CD4-positive, alpha-beta memory T cell (primary cell): Measurements from ENCODE around the gene RASGRP2. TPM values are rescaled to one million over a fixed set of nuclear protein-coding genes. Genes with fewer than 3 reads are reported as not detected.

Experiments used
- CTCF ChIA-PET: fragments of 350-600 bp; sonication (Branson Sonifier 250); formaldehyde crosslinking; loops from one replicate; lab custom pipeline; 2021; ENCODE audit warnings: inconsistent platforms; ENCODE audit not compliant: partially characterized antibody; lab: Charles Lee
- POLR2A ChIA-PET: fragments of 350-600 bp; sonication (Branson Sonifier 250); formaldehyde crosslinking; loops from one replicate; lab custom pipeline; 2021; ENCODE audit not compliant: partially characterized antibody; lab: Charles Lee
- DNase-seq, 5 donors: peaks; one replicate each; pipeline versions ENCODE4 v3.0.0 to v3.0.0-alpha.2; 2020 to 2022; ENCODE audit warnings: mixed read lengths in 1 of 5
- H3K27ac ChIP-seq: one replicate; pipeline ENCODE4 v1.7.0; 2013; ENCODE audit warnings: low read depth, low read length
- H3K27me3 ChIP-seq: 2 replicates; pipeline ENCODE4 v1.7.0; 2013; ENCODE audit warnings: mild to moderate bottlenecking, low read length, moderate library complexity; ENCODE audit not compliant: insufficient read depth
- H3K36me3 ChIP-seq: 2 replicates; pipeline ENCODE4 v1.7.0; 2013; ENCODE audit warnings: mild to moderate bottlenecking, low read length, moderate library complexity; ENCODE audit not compliant: insufficient read depth
- H3K4me1 ChIP-seq: 2 replicates; pipeline ENCODE4 v1.7.0; 2013; ENCODE audit warnings: mild to moderate bottlenecking, low read length, moderate library complexity; ENCODE audit not compliant: insufficient read depth
- H3K4me3 ChIP-seq, 2 donors: one replicate each; pipeline ENCODE4 v1.7.0; 2013; ENCODE audit warnings: low read length in 2 of 2, mild to moderate bottlenecking in 1 of 2
- H3K9me3 ChIP-seq, 2 donors: one replicate each; pipeline ENCODE4 v1.7.0; 2013; ENCODE audit warnings: low read length in 2 of 2, control low read depth in 1 of 2; ENCODE audit not compliant: control insufficient read depth in 1 of 2
- H3K27ac Mint-ChIP-seq, 7 donors: one replicate each; pipeline ENCODE4 v1.8.0; 2020 to 2021; ENCODE audit warnings: mixed read lengths in 7 of 7, mild to moderate bottlenecking in 6 of 7, inconsistent platforms in 3 of 7, moderate library complexity in 3 of 7
- H3K27me3 Mint-ChIP-seq, 2 donors: one replicate each; pipeline ENCODE4 v1.8.0; 2020 to 2021; ENCODE audit warnings: mixed read lengths in 2 of 2
- H3K36me3 Mint-ChIP-seq, 2 donors: one replicate each; pipeline ENCODE4 v1.8.0; 2020 to 2021; ENCODE audit warnings: mixed read lengths in 2 of 2, inconsistent platforms in 1 of 2, mild to moderate bottlenecking in 1 of 2
- H3K4me1 Mint-ChIP-seq, 4 donors: one replicate each; pipeline ENCODE4 v1.8.0; 2020 to 2021; ENCODE audit warnings: mixed read lengths in 4 of 4, mild to moderate bottlenecking in 1 of 4
- H3K4me3 Mint-ChIP-seq, 8 donors: one replicate each; pipeline ENCODE4 v1.8.0; 2020 to 2021; ENCODE audit warnings: mixed read lengths in 8 of 8, mild to moderate bottlenecking in 7 of 8, moderate library complexity in 6 of 8, inconsistent platforms in 3 of 8
- H3K9me3 Mint-ChIP-seq, 8 donors: one replicate each; pipeline ENCODE4 v1.8.0; 2020 to 2021; ENCODE audit warnings: mixed read lengths in 8 of 8, mild to moderate bottlenecking in 5 of 8, inconsistent platforms in 3 of 8, moderate library complexity in 1 of 8
- intact Hi-C: fragments of 100-400 bp; cut with micrococcal nuclease; formaldehyde crosslinking; loops from one replicate; pipeline ENCODE4 v1.15.1; 2023
- polyA plus RNA-seq, 2 donors: library from polyadenylated mRNA; unstranded; fragments of 300-500 nt; fragmentation: Illumina TruSeq; gene quantifications; one replicate each; pipeline ENCODE4 v1.2.3, GENCODE V29; 2021
- total RNA-seq, 2 experiments: library from RNA; stranded (reverse); gene quantifications; one replicate each; pipeline ENCODE4 v1.2.3, GENCODE V29; 2021

The RASGRP2 gene
- total and polyA plus RNA-seq, 4 experiments from 2014 or later, result 177 to 463 (median 324) TPM

DNA sequence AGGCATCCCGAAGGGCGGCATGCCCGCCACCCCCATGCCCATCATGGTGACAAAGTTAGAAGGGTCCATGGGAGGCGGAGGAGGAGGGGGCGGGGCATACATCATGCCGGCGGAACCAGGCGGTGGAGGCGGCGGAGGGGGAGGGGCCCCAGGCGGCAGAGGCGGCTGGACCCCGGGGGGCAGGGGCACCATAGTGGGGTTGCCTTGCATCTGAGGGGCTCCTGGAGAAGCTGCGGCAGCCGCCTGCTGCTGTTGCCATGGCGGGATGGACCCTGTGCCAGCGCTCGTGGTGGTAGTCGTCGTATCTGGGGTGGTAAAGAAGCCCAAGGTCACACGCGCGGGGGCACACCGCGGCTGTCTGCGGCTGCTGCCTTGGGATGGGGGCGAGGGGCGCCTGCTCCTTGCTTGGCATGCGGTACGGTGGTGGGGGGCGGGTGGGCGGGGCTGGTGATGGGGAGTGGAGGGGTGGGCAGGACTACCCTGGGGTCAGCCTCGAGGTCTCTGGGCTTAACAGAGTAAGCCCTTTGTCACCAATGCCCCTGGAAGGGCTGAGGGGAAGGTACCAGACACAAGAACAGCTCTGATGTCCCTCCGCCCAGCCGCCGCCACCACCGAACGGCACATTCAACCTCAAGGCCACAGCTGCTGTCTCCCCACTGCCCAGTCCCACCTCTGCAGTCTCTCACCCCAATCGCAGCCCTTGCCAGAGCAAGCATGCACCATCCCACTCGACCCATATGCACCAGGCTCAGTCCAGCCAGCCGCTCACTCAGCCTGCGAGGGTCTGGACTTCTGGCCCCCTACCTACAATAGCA, 22.1 kb upstream of the RASGRP2 start:
- no peaks in the 10 kb centered on the region for H3K9me3 ChIP-seq
- H3K4me1 Mint-ChIP-seq, result peaks cover 61 to 96% (median 82%) of the 10 kb centered on the region in 4 donors
- H3K4me3 Mint-ChIP-seq, result peak overlapping the region in 7 of 8 donors; percentile 13 to 90 (median 74)
- no peak overlapping the region for H3K4me3 ChIP-seq
- CTCF ChIA-PET, result interaction anchor here (7.6 kb wide), 1 partner anchor 21 kb away, joined by 135 read pairs; the partner anchor contains the start of gene RASGRP2
- peaks cover 97% of the 10 kb centered on the region for H3K4me1 ChIP-seq
- peaks cover 0 to 22% (median 0%) of the 10 kb centered on the region in 8 donors for H3K9me3 Mint-ChIP-seq
- H3K27ac Mint-ChIP-seq, result peak overlapping the region; percentile 60 to 94 (median 77)
- no peaks in the 10 kb centered on the region for H3K27me3 ChIP-seq
- intact Hi-C loops, result no loop called here
- POLR2A ChIA-PET, result interaction anchor here (0.8 to 33.1 kb wide), 4 partner anchors 9 to 38 kb away, joined by 4 to 1500 read pairs (median 202); partner anchors contain the start of genes MAP4K2, RASGRP2 and SF1
- no peak overlapping the region for H3K27ac ChIP-seq
- peaks cover 75 to 83% of the 10 kb centered on the region in 2 donors for H3K36me3 Mint-ChIP-seq
- H3K27me3 Mint-ChIP-seq, result no peaks in the 10 kb centered on the region
- peaks cover 76% of the 10 kb centered on the region for H3K36me3 ChIP-seq
- peak in 1 of 5 donors; percentile 45 for DNase-seq

DNA sequence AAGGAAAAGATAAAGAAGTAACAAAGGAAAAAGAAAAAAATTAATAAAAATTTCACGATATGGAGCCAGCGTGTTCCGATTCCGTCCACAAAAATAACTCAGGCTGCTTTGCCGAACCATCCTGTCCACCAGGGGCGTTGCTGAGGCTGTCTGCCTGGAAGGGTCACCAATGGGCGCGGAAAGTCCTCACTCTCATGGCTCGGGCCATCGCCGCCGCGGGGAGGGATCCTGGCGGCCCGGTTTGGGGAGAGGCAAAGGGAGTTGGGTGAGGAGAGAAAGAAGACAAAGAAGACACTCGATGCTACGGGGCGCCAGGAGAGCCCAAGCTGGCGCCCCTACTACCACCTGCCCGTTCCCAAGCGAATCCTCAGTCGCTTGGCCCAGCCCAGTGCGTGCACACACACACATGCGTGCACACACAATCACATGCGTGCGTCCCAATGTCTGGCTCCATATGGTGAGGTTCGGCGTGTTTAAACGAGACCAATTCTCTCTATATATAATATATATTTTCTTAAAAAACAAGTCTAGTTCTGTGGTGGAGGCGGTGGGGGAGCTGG, 21.4 kb upstream of the RASGRP2 start:
- Mint-ChIP-seq H3K9me3 (peaks cover 0 to 24% (median 0%) of the 10 kb centered on the region in 8 donors), H3K4me3 (peak overlapping the region; percentile 63 to 90 (median 84)), H3K27ac (peak overlapping the region; percentile 55 to 91 (median 88)), H3K4me1 (peaks cover 61 to 96% (median 83%) of the 10 kb centered on the region in 4 donors), H3K36me3 (peaks cover 72 to 79% of the 10 kb centered on the region in 2 donors), H3K27me3 (no peaks in the 10 kb centered on the region)
- CTCF ChIA-PET, result interaction anchor here (2.4 to 7.6 kb wide), 3 partner anchors 10 to 21 kb away, joined by 13 to 135 read pairs (median 35); partner anchors contain the start of gene RASGRP2
- intact Hi-C loops, result no loop called here
- POLR2A ChIA-PET, result interaction anchor here (0.8 to 33.1 kb wide), 5 partner anchors 10 to 38 kb away, joined by 3 to 1500 read pairs (median 5); partner anchors contain the start of genes MAP4K2, RASGRP2 and SF1
- H3K27me3 ChIP-seq, result no peaks in the 10 kb centered on the region
- no peaks in the 10 kb centered on the region for H3K9me3 ChIP-seq
- DNase-seq, result peak in 1 of 5 donors; percentile 37
- peaks cover 97% of the 10 kb centered on the region for H3K4me1 ChIP-seq
- no peak overlapping the region for H3K4me3 ChIP-seq
- peak overlapping the region; percentile 47 for H3K27ac ChIP-seq
- H3K36me3 ChIP-seq, result peaks cover 69% of the 10 kb centered on the region

DNA sequence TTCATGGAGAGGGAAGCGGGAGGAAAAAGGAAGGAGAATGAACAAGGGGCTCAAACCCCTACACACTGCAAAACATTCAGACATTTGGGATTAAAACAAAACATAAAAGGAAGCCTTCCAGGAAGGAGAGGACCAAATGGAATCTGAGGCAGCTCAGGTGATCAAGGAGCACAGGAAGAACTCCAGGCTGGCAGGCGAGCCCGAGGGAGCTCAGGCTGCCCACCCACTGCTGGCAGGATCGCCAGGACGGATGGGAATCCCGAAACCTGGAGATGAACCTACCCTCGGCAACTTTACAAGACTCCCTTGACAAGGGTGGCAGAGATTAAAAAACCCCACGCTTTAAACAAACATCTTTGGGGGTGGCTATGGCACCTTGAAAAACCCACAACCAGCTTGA, 20.8 kb upstream of the RASGRP2 start:
- Mint-ChIP-seq H3K27ac (peak overlapping the region; percentile 70 to 91 (median 88)), H3K9me3 (peaks cover 0 to 24% (median 0%) of the 10 kb centered on the region in 8 donors), H3K27me3 (no peaks in the 10 kb centered on the region), H3K4me3 (peak overlapping the region; percentile 63 to 90 (median 84)), H3K36me3 (peaks cover 67 to 74% of the 10 kb centered on the region in 2 donors), H3K4me1 (peaks cover 61 to 98% (median 86%) of the 10 kb centered on the region in 4 donors)
- Histone ChIP-seq H3K27ac (peak overlapping the region; percentile 47), H3K9me3 (no peaks in the 10 kb centered on the region), H3K36me3 (peaks cover 63% of the 10 kb centered on the region), H3K4me3 (peak overlapping the region in 1 of 2 donors; percentile 15), H3K27me3 (no peaks in the 10 kb centered on the region), H3K4me1 (peaks cover 97% of the 10 kb centered on the region)
- peak in 1 of 5 donors; percentile 25 for DNase-seq
- POLR2A ChIA-PET, result interaction anchor here (0.8 to 33.1 kb wide), 9 partner anchors 10 to 120 kb away, joined by 3 to 1500 read pairs (median 4); partner anchors contain the start of genes MAP4K2, RASGRP2 and SF1
- CTCF ChIA-PET, result interaction anchor here (0.9 to 7.6 kb wide), 4 partner anchors 10 to 20 kb away, joined by 4 to 135 read pairs (median 24); partner anchors contain the start of genes RASGRP2 and SF1
- intact Hi-C loops, result no loop called here

DNA sequence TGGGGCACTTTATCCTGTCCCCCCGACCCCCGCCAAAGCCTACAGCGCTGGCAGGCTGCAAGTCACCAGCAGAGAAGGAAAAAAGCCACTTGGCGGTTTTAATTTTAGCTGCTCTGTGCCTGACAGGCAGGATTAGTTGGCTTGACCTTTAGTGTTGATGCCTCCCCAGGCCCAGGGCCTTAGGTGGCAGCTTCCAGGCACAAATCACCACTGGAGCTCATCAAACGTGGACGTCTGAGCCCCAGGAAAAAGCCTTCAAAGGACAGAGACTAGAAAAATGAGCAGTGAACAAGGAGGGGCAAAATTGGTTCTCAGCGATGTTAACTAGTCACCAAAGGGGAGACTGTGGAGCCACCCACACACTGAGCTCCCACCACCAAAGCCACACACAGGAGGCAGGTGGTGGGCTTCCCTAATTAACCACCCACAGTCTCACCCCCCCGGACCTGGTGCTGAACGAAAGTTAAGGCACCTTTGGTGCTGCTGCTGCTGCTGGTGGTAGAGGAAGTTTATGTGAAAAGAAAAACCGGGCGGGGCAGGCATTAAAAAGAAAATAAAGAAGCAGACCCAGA, 20.2 kb upstream of the RASGRP2 start:
- H3K9me3 Mint-ChIP-seq, result peaks cover 0 to 24% (median 0%) of the 10 kb centered on the region in 8 donors
- H3K9me3 ChIP-seq, result no peaks in the 10 kb centered on the region
- H3K4me3 Mint-ChIP-seq, result peak overlapping the region; percentile 63 to 90 (median 84)
- intact Hi-C loops, result no loop called here
- H3K27ac ChIP-seq, result peak overlapping the region; percentile 47
- no peaks in the 10 kb centered on the region for H3K27me3 Mint-ChIP-seq
- peaks cover 56% of the 10 kb centered on the region for H3K36me3 ChIP-seq
- H3K27me3 ChIP-seq, result no peaks in the 10 kb centered on the region
- ChIA-PET CTCF (interaction anchor here (0.9 to 7.6 kb wide), 7 partner anchors 11 to 98 kb away, joined by 3 to 135 read pairs (median 6); partner anchors contain the start of genes RASGRP2 and SF1), POLR2A (interaction anchor here (0.7 to 33.1 kb wide), 17 partner anchors 11 to 735 kb away, joined by 3 to 1500 read pairs (median 3); partner anchors contain the start of genes MALAT1, MAP4K2, RASGRP2 and SF1)
- peaks cover 61 to 68% of the 10 kb centered on the region in 2 donors for H3K36me3 Mint-ChIP-seq
- H3K27ac Mint-ChIP-seq, result peak overlapping the region; percentile 63 to 91 (median 87)
- peaks cover 96% of the 10 kb centered on the region for H3K4me1 ChIP-seq
- DNase-seq, result peak; percentile 71 to 83 (median 76)
- peaks cover 57 to 98% (median 83%) of the 10 kb centered on the region in 4 donors for H3K4me1 Mint-ChIP-seq
- H3K4me3 ChIP-seq, result peak overlapping the region; percentile 12 to 15

DNA sequence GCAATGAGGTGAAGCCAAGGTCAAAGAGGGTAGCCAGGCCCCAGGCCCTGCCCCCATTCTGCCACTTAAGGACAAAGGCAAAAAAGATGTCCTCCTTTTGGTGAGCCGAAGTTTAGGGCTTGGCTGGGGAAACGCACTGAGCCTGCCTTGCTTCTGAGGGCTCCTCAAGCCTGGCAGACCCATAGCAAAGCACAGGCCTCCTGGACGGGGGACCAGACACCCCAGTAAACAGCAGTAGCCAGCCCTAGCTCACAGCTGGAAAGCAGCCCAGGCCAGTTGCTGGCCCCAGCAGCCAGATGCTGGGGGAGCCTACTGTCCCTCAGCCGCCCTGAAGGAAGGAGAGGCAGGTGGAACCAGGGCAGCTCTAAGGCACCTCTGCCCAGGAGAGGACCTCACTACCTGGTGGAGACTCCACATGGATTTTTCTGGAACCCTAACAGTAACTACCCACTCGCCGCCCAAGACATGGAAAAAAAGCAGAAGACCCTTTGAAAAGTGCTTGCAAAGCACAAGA, 19.6 kb upstream of the RASGRP2 start:
- peaks cover 55 to 62% of the 10 kb centered on the region in 2 donors for H3K36me3 Mint-ChIP-seq
- no peaks in the 10 kb centered on the region for H3K27me3 Mint-ChIP-seq

More for the DNA sequence above, 19.6 kb upstream of the RASGRP2 start:
- H3K4me1 ChIP-seq, result peaks cover 91% of the 10 kb centered on the region
- no peaks in the 10 kb centered on the region for H3K9me3 ChIP-seq
- H3K27me3 ChIP-seq, result no peaks in the 10 kb centered on the region
- intact Hi-C loops, result loop anchor here (2.0 kb wide), 1 partner anchor 13 kb away; no protein-coding TSS in a partner anchor
- ChIA-PET POLR2A (interaction anchor here (0.7 to 33.1 kb wide), 17 partner anchors 12 to 736 kb away, joined by 3 to 1500 read pairs (median 3); partner anchors contain the start of genes MALAT1, MAP4K2, RASGRP2 and SF1), CTCF (interaction anchor here (0.8 to 7.6 kb wide), 11 partner anchors 9 to 125 kb away, joined by 3 to 135 read pairs (median 4); partner anchors contain the start of genes RASGRP2 and SF1)
- DNase-seq, result peak in 2 of 5 donors; percentile 37
- H3K9me3 Mint-ChIP-seq, result peaks cover 0 to 24% (median 0%) of the 10 kb centered on the region in 8 donors
- peaks cover 55 to 95% (median 78%) of the 10 kb centered on the region in 4 donors for H3K4me1 Mint-ChIP-seq
- peak overlapping the region; percentile 63 to 91 (median 87) for H3K27ac Mint-ChIP-seq
- peak overlapping the region; percentile 47 for H3K27ac ChIP-seq
- peak overlapping the region; percentile 50 to 90 (median 84) for H3K4me3 Mint-ChIP-seq
- peaks cover 51% of the 10 kb centered on the region for H3K36me3 ChIP-seq
- peak overlapping the region; percentile 12 to 15 for H3K4me3 ChIP-seq
